HepG2 (cell line): ENCODE measurements around the gene EPB42.

Experiments used
- CTCF ChIP-seq: sonication (generic); formaldehyde crosslinking; IDR thresholded peaks from 2 replicates; pipeline ENCODE4 v1.5.0; 2020; ENCODE audit warnings: mild to moderate bottlenecking, missing genetic modification reagents, moderate library complexity
- HHEX ChIP-seq: IDR thresholded peaks from 2 replicates; pipeline ENCODE4 v1.6.1; 2016; ENCODE audit warnings: control low read depth
- HNRNPK ChIP-seq: fragments of 200-400 bp; formaldehyde crosslinking; IDR thresholded peaks from 2 replicates; pipeline ENCODE4 v1.6.1; 2018; ENCODE audit warnings: low read length, low read depth, moderate library complexity, mild to moderate bottlenecking; ENCODE audit not compliant: poor library complexity, severe bottlenecking
- MXD1 ChIP-seq: sonication (generic); formaldehyde crosslinking; IDR thresholded peaks from 2 replicates; pipeline ENCODE4 v1.4.0; 2020; ENCODE audit warnings: mild to moderate bottlenecking, missing genetic modification reagents
- NCOA1 ChIP-seq: sonication (generic); formaldehyde crosslinking; IDR thresholded peaks from 2 replicates; pipeline ENCODE4 v1.9.0; 2021; ENCODE audit warnings: missing genetic modification reagents
- POLR2A ChIP-seq, 2 experiments: IDR thresholded peaks; 2 replicates each; pipeline ENCODE4 v1.6.1; 2011; ENCODE audit warnings: low read depth in 2 of 2, low read length in 2 of 2, mild to moderate bottlenecking in 1 of 2, moderate library complexity in 1 of 2; ENCODE audit not compliant: insufficient read depth in 1 of 2
- SP4 ChIP-seq: sonication (generic); formaldehyde crosslinking; IDR thresholded peaks from 2 replicates; pipeline ENCODE4 v1.8.1; 2023; ENCODE audit warnings: mild to moderate bottlenecking, missing genetic modification reagents
- TBP ChIP-seq: sonication (generic); formaldehyde crosslinking; IDR thresholded peaks from 2 replicates; pipeline ENCODE4 v1.5.0; 2020; ENCODE audit warnings: missing genetic modification reagents
- TCF12 ChIP-seq, 2 experiments: fragments of 450-650 bp in 1 of 2; sonication (generic) in 1 of 2; formaldehyde crosslinking in 1 of 2; IDR thresholded peaks; 2 replicates each; pipeline versions ENCODE4 v1.6.1 to v1.8.0; 2017 to 2022; ENCODE audit warnings: antibody characterized with exemption in 1 of 2, mild to moderate bottlenecking in 1 of 2, missing genetic modification reagents in 1 of 2, moderate library complexity in 1 of 2
- ZNF274 ChIP-seq: sonication (generic); formaldehyde crosslinking; IDR thresholded peaks from 2 replicates; pipeline ENCODE4 v1.5.1; 2020; ENCODE audit warnings: mild to moderate bottlenecking, missing genetic modification reagents
- TF ChIP-seq, protein P1 (sequence below): IDR thresholded peaks from 2 replicates; pipeline ENCODE4 v1.6.1; 2012; ENCODE audit warnings: inconsistent platforms
- TF ChIP-seq, protein P2 (sequence below): IDR thresholded peaks from 2 replicates; pipeline ENCODE4 v1.6.1; 2016

DNA sequence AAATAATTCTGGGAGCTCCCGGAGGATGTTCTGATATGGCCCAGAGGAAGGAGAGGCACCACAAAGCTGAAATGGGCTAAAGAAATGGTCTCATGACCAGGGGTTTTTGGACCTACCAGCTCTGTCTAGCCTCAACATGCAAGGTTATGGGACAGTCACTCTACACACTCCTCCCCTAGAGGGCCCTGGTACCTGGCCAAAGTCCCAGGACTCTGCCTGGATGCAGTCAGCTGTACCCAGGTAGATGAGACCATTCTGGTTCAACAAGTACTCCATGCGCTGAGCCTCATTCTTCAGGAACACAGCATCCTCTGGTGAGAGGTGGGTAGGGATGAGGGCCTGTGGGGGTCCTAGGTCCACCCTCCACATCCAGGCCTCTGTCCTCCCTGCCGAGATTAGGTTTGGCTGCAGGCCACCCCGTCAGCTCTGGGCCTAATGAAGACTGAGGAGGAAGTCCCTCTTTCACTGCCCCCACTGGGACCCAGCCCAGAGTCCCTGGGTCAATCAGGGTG lies 9.5 kb downstream of the EPB42 start:
- TF ChIP-seq SP4 (no peak), MXD1 (CRISPR knock-in tag) (no peak), HHEX (CRISPR knock-in tag) (no peak), NCOA1 (CRISPR knock-in tag) (no peak), TCF12 (IDR thresholded peaks at IDR 0.05) (no peak), TCF12 (CRISPR knock-in tag; IDR thresholded peaks at IDR 0.05) (no peak), ZNF274 (CRISPR knock-in tag) (no peak), CTCF (CRISPR knock-in tag) (no peak), TBP (CRISPR knock-in tag) (no peak), HNRNPK (no peak), POLR2A (IDR thresholded peaks at IDR 0.05; ENCODE audit: insufficient read depth in 1 of 2, low read depth in 2 of 2, low read length in 2 of 2) (no peak)
- TF ChIP-seq, protein P1, sequence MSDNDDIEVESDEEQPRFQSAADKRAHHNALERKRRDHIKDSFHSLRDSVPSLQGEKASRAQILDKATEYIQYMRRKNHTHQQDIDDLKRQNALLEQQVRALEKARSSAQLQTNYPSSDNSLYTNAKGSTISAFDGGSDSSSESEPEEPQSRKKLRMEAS, result no peak
- TF ChIP-seq, protein P2, sequence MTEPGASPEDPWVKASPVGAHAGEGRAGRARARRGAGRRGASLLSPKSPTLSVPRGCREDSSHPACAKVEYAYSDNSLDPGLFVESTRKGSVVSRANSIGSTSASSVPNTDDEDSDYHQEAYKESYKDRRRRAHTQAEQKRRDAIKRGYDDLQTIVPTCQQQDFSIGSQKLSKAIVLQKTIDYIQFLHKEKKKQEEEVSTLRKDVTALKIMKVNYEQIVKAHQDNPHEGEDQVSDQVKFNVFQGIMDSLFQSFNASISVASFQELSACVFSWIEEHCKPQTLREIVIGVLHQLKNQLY (CRISPR knock-in tag), result no peak
